GM10266 (cell line): Measurements from ENCODE around the gene NUB1.
"Not testable (repeated sequence)": the region's sequence is repeated elsewhere in the genome, so short reads cannot be mapped to it uniquely, and the experiment has no call there.

Source experiments
- DNase-seq: peaks from one replicate; pipeline ENCODE4 v3.0.0; 2012; ENCODE audit errors: extremely low spot score
- TF ChIP-seq, protein P1 (sequence below): IDR thresholded peaks from 2 replicates; pipeline ENCODE4 v1.5.1; 2012; ENCODE audit warnings: mild to moderate bottlenecking, low read depth; ENCODE audit not compliant: control insufficient read depth, insufficient read depth; ENCODE audit errors: missing control alignments

NUB1 gene

DNA sequence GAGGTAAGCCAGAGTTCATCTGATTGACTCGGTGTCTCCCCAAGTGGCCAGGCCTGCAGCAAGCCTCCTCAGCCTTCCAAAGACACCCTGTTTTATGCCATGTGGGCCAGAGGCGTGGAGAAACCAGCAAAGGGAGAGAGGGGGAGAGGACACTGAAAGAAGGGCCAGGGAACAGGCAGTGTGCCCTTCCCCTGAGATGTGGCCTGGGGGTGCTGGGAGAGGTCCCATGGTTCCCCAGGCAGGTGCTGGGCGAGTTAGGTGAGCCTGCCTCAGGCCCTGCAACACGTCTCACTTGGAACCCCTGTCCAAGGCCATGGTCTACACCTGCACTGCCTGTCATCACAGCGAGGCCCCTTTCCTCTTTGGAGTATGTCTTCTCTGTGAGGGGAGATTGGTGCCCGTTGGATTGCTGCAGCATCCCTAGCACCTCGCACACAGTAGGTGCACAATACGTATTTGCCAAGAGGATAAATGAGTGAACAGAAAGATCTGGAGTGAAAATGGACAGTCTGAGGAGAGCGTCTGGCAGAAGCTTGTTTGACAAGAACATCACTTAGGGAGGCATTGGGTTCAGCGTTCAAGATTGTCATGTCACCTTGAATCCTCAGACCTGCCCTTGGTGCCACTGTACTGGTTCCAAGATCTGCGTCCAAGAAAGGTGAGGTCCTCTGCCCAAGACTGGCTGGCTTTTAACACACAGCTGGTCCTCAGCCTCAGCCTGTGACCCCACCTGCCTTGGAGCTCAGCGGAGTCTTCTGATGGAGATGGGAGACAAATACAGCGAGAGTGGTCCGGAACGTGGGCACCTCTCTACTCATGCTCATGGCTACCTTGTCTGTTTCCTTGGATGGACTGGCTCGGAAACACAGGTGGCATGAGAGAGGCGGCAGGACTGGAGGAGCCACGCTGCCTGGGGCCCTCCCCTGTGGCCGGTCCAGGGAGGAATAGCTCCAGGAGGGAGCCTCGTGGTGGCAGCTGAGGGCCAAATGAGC is 39.8 kb upstream of the NUB1 start:
- DNase-seq: no peak
- TF ChIP-seq, protein P1, sequence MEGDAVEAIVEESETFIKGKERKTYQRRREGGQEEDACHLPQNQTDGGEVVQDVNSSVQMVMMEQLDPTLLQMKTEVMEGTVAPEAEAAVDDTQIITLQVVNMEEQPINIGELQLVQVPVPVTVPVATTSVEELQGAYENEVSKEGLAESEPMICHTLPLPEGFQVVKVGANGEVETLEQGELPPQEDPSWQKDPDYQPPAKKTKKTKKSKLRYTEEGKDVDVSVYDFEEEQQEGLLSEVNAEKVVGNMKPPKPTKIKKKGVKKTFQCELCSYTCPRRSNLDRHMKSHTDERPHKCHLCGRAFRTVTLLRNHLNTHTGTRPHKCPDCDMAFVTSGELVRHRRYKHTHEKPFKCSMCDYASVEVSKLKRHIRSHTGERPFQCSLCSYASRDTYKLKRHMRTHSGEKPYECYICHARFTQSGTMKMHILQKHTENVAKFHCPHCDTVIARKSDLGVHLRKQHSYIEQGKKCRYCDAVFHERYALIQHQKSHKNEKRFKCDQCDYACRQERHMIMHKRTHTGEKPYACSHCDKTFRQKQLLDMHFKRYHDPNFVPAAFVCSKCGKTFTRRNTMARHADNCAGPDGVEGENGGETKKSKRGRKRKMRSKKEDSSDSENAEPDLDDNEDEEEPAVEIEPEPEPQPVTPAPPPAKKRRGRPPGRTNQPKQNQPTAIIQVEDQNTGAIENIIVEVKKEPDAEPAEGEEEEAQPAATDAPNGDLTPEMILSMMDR: no peak

DNA sequence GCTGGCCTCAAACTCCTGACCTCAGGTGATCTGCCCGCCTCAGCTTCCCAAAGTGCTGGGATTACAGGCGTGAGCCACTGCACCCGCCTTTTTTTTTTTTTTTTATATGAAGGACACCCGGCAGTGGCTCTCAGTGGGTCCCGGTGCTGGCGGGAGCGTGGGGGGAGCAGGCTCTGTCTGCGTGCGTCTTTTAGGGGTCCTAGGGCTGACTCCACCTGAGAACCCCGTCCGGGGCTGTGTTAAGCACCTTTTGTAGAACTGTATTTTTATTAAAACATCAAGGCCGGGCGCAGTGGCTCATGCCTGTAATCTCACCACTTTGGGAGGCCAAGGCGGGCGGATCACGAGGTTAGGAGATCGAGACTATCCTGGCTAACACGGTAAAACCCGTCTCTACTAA is 37.4 kb upstream of the NUB1 start:
- DNase-seq: not testable (repeated sequence)

DNA sequence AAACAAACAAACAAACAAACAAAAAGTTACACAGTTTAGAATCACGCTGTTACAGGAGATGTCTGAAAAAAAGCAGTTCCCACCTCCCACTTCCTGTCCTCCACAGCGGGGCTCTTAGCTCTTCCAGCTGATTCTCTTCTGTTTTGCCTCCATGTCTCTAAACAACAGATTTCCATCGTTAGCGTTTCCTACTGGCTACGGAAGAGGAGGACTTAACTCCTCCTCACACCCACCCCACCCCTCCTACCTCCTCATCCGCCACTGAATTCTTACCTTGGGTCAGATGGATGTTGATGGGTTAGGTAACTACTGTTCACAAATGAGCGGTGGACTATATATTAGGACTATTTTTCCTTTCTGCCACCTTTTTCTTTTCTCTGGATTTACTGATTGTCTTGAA is 36.8 kb upstream of the NUB1 start:
- DNase-seq: no peak
- TF ChIP-seq, protein P1: no peak

DNA sequence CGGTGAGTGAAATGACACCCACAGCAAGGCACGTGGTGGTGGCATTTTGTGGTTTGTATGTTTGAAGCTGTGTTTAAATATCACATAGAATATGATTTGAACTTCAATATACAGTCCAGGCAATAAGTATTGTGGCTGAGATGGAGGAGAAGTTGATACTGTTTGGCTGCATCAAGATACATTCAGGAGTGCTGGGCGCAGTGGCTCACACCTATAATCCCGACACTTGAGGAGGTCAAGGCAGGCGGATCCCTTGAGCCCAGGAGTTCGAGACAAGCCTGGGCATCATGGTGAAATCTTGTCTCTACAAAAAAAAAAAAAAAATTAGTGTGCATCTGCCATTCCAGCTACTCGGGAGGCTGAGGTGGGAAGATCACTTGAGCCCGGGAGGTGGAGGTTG is 35.2 kb upstream of the NUB1 start:
- TF ChIP-seq, protein P1: no peak
- DNase-seq: no peak

DNA sequence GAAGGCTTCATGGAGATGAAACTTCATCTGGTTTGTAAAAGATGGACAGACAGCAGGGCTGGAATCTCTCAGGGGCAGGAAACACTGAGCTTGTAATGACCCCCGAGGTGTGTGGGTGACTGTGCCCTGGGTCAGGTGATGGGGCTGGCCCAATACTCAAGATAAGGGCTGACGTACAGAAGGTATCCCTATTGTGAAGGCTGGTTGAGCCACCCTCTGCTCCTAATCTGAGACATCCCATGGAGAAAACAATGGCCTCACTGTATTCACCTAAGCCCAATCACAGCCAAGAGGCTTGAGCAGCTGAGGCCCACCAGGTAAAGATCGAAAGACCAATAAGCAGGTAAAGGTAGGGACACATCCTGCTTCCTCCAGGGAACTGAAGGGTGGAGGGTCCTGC is 34.8 kb upstream of the NUB1 start:
- TF ChIP-seq, protein P1: no peak
- DNase-seq: no peak

DNA sequence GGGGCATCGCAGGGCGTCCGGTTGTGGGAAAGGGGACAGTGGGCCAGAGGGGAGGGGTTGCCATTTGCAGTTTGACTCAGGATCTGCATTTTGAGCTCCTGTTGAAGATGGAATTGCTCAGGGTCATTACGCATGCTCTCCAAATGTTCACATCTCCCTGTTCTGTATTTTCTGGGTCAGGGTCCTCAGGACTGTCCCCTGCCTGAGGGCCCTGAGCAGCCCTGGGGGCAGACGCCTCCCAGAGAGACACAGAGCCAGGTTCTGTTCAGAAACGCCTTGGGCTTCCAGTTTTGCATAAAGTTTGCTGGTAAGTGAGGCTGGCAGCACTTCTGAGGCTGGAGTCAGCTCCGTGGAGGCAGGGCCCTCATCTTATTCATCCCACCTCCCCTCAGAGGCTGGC is 34.1 kb upstream of the NUB1 start:
- TF ChIP-seq, protein P1: no peak
- no peak for DNase-seq

DNA sequence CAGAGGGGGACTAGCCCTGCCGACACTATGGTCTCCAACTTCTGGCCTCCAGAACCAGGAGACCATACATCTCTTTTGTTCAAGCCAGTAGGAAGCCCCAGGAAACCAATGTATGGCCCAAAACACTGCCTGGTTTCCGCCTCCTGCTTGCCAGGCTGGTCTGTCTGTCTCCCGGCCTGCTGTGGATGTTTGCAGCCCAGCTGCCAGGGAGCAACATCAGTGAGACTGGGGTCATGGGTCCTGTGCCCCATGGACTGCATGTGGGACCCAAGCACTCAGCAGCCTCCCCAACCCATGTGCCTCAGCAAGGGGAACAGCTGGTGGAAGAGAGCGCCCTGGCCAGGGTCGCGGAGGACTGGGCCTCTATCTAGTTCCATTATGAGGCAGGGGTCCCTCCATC is 33.4 kb upstream of the NUB1 start:
- no peak for DNase-seq
- TF ChIP-seq, protein P1: no peak
